HFFc6 (cell line): Measurements from ENCODE around the gene DIP2B. TPM values are rescaled to one million over a fixed set of nuclear protein-coding genes. Genes with fewer than 3 reads are reported as not detected.

Experiments
- DNase-seq: peaks from one replicate; pipeline ENCODE4 v3.0.0-alpha.2; 2018
- H3K27ac Mint-ChIP-seq: 2 replicates; pipeline ENCODE4 v1.8.0; 2020; ENCODE audit warnings: mild to moderate bottlenecking, mixed read lengths
- H3K27me3 Mint-ChIP-seq: 2 replicates; pipeline ENCODE4 v1.8.0; 2021; ENCODE audit warnings: mild to moderate bottlenecking, moderate library complexity, mixed read lengths; ENCODE audit not compliant: insufficient read depth
- H3K36me3 Mint-ChIP-seq: 2 replicates; pipeline ENCODE4 v1.8.0; 2021; ENCODE audit warnings: low read depth, mixed read lengths
- H3K4me1 Mint-ChIP-seq: 2 replicates; pipeline ENCODE4 v1.8.0; 2020; ENCODE audit warnings: low read depth, mixed read lengths
- H3K4me3 Mint-ChIP-seq: 2 replicates; pipeline ENCODE4 v1.8.0; 2020; ENCODE audit warnings: mild to moderate bottlenecking, moderate library complexity, mixed read lengths
- H3K9me3 Mint-ChIP-seq: 2 replicates; pipeline ENCODE4 v1.8.0; 2020; ENCODE audit warnings: mild to moderate bottlenecking, mixed read lengths
- total RNA-seq, 6 experiments: library from RNA; stranded (reverse); fragmentation: NEBNext Ultra II Directional; extraction: Animal tissue kit (Norgen Biotek cat#: 25700); gene quantifications; 2 replicates in 1 of 6; 3 replicates in 5 of 6; pipeline ENCODE4 v1.2.3, GENCODE V29; 2021
- TF ChIP-seq, protein P1 (sequence below): fragments of 200-600 bp; sonication (generic); IDR thresholded peaks from 2 replicates; pipeline ENCODE4 v1.5.0; 2021; ENCODE audit warnings: antibody characterized with exemption, mild to moderate bottlenecking

Gene DIP2B
- total RNA-seq, 6 experiments from 2014 or later, result 17.4 to 24.7 (median 20.6) TPM

DNA sequence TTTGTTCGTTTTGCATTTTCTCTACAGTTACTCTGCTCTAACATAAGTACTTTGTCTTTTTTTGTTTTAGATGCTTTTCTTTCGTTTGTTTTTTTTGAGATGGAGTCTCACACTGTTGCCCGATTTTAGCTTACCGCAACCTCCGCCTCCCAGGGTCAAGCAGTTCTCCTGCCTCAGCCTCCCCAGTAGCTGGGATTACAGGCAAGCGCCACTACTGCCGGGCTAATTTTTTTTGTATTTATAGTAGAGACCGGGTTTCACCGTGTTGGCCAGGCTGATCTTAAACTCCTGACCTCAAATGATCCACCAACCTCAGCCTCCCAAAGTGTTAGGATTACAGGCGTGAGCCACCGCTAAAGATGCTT is 2.7 kb downstream of the DIP2B start:
- TF ChIP-seq, protein P1, sequence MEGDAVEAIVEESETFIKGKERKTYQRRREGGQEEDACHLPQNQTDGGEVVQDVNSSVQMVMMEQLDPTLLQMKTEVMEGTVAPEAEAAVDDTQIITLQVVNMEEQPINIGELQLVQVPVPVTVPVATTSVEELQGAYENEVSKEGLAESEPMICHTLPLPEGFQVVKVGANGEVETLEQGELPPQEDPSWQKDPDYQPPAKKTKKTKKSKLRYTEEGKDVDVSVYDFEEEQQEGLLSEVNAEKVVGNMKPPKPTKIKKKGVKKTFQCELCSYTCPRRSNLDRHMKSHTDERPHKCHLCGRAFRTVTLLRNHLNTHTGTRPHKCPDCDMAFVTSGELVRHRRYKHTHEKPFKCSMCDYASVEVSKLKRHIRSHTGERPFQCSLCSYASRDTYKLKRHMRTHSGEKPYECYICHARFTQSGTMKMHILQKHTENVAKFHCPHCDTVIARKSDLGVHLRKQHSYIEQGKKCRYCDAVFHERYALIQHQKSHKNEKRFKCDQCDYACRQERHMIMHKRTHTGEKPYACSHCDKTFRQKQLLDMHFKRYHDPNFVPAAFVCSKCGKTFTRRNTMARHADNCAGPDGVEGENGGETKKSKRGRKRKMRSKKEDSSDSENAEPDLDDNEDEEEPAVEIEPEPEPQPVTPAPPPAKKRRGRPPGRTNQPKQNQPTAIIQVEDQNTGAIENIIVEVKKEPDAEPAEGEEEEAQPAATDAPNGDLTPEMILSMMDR, result no peak
- H3K9me3 Mint-ChIP-seq, result no peaks in the 10 kb centered on the region
- peak overlapping the region; percentile 93 for H3K4me3 Mint-ChIP-seq
- H3K27ac Mint-ChIP-seq, result peak overlapping the region; percentile 6; the same call in 1 of the 2 replicates
- no peaks in the 10 kb centered on the region for H3K36me3 Mint-ChIP-seq
- no peaks in the 10 kb centered on the region; the same call in 1 of the 2 replicates for H3K27me3 Mint-ChIP-seq
- H3K4me1 Mint-ChIP-seq, result peaks cover 45% of the 10 kb centered on the region
- DNase-seq, result no peak

DNA sequence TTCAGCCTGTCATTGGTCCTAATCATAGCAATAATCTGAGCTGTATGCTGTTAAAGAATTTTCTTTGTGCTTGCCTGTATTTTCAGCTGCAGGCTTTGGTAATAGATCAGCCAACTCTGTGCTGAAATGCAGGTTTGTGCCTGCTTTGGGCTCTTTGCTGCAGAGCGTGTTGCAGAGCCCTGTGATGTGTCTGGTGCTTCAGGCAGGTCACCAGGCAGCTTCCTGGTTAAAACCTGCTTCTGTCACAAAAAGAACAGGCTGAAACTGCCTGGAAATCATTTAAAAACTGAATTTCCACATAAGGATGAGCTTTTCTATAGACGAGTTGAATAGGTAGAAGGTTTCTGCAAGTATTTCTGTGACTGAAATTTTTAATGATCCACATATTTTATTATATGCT is 3.1 kb downstream of the DIP2B start:
- TF ChIP-seq, protein P1, result no peak
- peaks cover 45% of the 10 kb centered on the region for H3K4me1 Mint-ChIP-seq
- DNase-seq, result no peak
- no peaks in the 10 kb centered on the region for H3K9me3 Mint-ChIP-seq
- no peaks in the 10 kb centered on the region; the same call in 1 of the 2 replicates for H3K27me3 Mint-ChIP-seq
- peak overlapping the region; percentile 35; the same call in 1 of the 2 replicates for H3K4me3 Mint-ChIP-seq
- peak overlapping the region; percentile 6; the same call in 1 of the 2 replicates for H3K27ac Mint-ChIP-seq
- H3K36me3 Mint-ChIP-seq, result no peaks in the 10 kb centered on the region

DNA sequence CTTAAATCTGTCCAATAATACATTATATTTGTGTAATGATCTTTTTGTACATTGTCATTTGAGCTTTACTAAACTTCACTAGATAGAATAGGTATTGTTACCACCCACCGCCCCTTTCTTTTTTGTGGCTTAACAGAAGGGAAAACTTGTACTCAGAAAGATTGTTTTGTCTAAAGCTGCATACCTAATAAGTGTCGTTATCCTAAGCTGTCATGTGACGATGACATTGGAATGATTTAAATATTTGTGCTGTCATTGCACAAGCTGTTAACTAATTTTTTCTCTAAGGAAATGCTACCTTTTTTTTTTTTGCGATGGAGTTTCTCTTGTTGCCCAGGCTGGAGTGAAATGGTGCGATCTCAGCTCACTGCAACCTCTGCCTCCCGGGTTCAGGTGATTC is 3.6 kb downstream of the DIP2B start:
- Mint-ChIP-seq H3K9me3 (no peaks in the 10 kb centered on the region), H3K27me3 (no peaks in the 10 kb centered on the region; the same call in 1 of the 2 replicates), H3K27ac (no peak overlapping the region), H3K4me1 (peaks cover 45% of the 10 kb centered on the region), H3K4me3 (no peak overlapping the region), H3K36me3 (no peaks in the 10 kb centered on the region)
- DNase-seq, result no peak
- TF ChIP-seq, protein P1, result no peak

DNA sequence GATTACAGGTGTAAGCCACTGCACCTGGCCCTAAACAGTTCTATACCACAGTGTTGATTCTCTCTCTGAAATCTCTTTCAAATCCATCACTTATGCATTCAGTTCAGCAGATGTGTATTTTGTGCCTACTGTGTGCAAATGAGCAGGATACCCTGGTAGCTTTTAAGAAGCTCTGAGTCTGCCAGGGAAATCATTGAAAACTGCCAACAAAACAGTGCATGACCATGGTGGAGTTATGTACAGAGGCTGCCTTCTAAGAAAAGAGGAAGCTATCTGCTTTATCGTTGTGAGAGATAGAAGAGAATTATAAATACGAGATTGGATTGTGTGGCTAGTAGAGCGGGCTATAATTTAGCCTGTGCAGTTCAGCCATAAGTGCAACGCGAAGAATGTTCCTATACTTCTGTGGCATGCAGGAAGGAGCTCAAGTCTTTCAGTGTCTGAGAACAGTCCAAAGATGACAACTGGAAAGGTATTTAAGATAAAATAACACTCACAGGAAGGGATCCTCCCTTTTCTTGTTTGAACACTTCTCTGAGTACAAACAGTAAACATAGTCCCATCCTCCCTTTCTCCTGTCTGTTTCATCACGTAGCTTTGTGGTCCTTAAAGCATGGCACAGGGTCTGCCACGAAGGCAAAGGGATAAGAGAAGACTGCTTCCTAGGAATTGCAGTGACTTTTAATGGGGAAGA is 4.3 kb downstream of the DIP2B start:
- Mint-ChIP-seq H3K4me1 (peaks cover 45% of the 10 kb centered on the region), H3K27ac (peak overlapping the region; percentile 20; the same call in 1 of the 2 replicates), H3K27me3 (no peaks in the 10 kb centered on the region; the same call in 1 of the 2 replicates), H3K9me3 (no peaks in the 10 kb centered on the region), H3K36me3 (no peaks in the 10 kb centered on the region), H3K4me3 (no peak overlapping the region)
- no peak for DNase-seq
- TF ChIP-seq, protein P1, result no peak

DNA sequence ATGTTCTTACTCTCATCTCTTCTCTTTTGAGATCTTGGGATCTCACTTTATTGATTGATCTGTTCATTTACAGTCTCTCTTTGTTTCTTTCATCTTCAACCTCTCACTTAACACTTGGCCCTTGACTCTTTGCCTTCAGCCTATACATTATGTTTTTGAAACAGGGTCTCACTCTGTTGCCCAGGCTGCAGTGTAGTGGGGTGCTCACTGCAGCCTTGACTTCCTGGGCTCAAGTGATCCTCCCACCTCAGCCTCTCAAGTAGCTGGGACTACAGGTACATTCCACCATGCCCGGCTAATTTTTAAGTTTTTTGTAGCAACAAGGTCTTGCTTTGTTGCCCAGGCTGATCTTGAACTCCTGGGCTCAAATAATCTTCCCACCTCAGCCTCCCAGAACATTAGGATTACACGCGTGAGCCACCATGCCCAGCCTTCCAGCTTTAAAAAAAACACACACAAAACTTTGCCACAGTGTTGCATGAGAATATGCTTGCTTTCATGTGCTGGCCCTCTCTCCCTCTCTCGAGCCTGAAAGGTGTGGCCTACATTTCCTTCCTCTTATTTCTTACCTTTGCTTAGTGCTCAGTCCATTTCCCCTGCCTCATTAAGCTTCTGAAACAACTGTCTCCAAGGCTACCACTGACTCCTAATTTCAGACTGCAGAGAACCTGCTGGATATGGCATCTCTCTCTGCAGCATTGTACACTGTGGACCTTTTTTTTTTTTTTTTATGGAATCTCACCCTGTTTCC is 9.9 kb downstream of the DIP2B start:
- no peaks in the 10 kb centered on the region; the same call in 1 of the 2 replicates for H3K36me3 Mint-ChIP-seq
- H3K4me3 Mint-ChIP-seq, result no peak overlapping the region
- TF ChIP-seq, protein P1, result no peak
- DNase-seq, result no peak
- no peak overlapping the region for H3K27ac Mint-ChIP-seq
- no peaks in the 10 kb centered on the region for H3K9me3 Mint-ChIP-seq
- H3K27me3 Mint-ChIP-seq, result peaks cover 3% of the 10 kb centered on the region; the same call in 1 of the 2 replicates
- peaks cover 27% of the 10 kb centered on the region for H3K4me1 Mint-ChIP-seq
